Liver (tissue), 9 donors: ENCODE measurements around the gene STT3B. TPM values are rescaled to one million over a fixed set of nuclear protein-coding genes. Genes with fewer than 3 reads are reported as not detected.

ENCODE experiments used
- DNase-seq: peaks from one replicate; pipeline ENCODE4 v3.0.0-alpha.2; 2017; ENCODE audit warnings: low spot score
- H3K27ac ChIP-seq, 2 donors: one replicate each; pipeline ENCODE4 v1.7.0; 2013; ENCODE audit warnings: inconsistent platforms in 2 of 2, low read length in 2 of 2, control low read depth in 1 of 2, low read depth in 1 of 2, mild to moderate bottlenecking in 1 of 2
- H3K27me3 ChIP-seq, 4 donors: one replicate each; pipeline versions ENCODE4 v1.6.1 to v1.7.0; 2013; ENCODE audit warnings: low read length in 3 of 4, inconsistent platforms in 1 of 4, mild to moderate bottlenecking in 1 of 4, moderate library complexity in 1 of 4; ENCODE audit not compliant: control insufficient read depth in 4 of 4, insufficient read depth in 4 of 4
- H3K36me3 ChIP-seq, 4 donors: one replicate each; pipeline versions ENCODE4 v1.6.1 to v1.7.0; 2013; ENCODE audit warnings: low read length in 3 of 4, mild to moderate bottlenecking in 3 of 4, low read depth in 1 of 4, moderate library complexity in 1 of 4; ENCODE audit not compliant: control insufficient read depth in 4 of 4, insufficient read depth in 3 of 4
- H3K4me1 ChIP-seq, 4 donors: one replicate each; pipeline versions ENCODE4 v1.6.1 to v1.7.0; 2013; ENCODE audit warnings: low read length in 3 of 4, mild to moderate bottlenecking in 3 of 4, moderate library complexity in 1 of 4; ENCODE audit not compliant: control insufficient read depth in 4 of 4, insufficient read depth in 4 of 4
- H3K4me3 ChIP-seq, 3 donors: one replicate each; pipeline versions ENCODE4 v1.6.1 to v1.7.0; 2013; ENCODE audit warnings: low read length in 3 of 3, control low read depth in 1 of 3, low read depth in 1 of 3, mild to moderate bottlenecking in 1 of 3
- H3K9ac ChIP-seq, 2 donors: one replicate each; pipeline ENCODE4 v1.7.0; 2013; ENCODE audit warnings: low read length in 2 of 2, mild to moderate bottlenecking in 2 of 2, moderate library complexity in 2 of 2, control low read depth in 1 of 2, low read depth in 1 of 2
- H3K9me3 ChIP-seq, 4 donors: one replicate each; pipeline versions ENCODE4 v1.6.1 to v1.7.0; 2013; ENCODE audit warnings: low read length in 3 of 4; ENCODE audit not compliant: control insufficient read depth in 4 of 4
- EGR1 ChIP-seq, 2 donors: IDR thresholded peaks; 2 replicates each; pipeline ENCODE4 v1.6.1; 2016 to 2018; ENCODE audit warnings: antibody characterized with exemption in 2 of 2, low read depth in 2 of 2
- FOXA1 ChIP-seq: IDR thresholded peaks from 2 replicates; pipeline ENCODE4 v1.6.1; 2016; ENCODE audit warnings: antibody characterized with exemption
- FOXA2 ChIP-seq: IDR thresholded peaks from 2 replicates; pipeline ENCODE4 v1.6.1; 2016; ENCODE audit warnings: antibody characterized with exemption
- GABPA ChIP-seq, 2 donors: IDR thresholded peaks in 1 of 2; conservative IDR thresholded peaks in 1 of 2; 2 replicates each; pipeline ENCODE4 v1.6.1; 2016; ENCODE audit warnings: antibody characterized with exemption in 2 of 2, mild to moderate bottlenecking in 1 of 2, moderate library complexity in 1 of 2
- HNF4A ChIP-seq, 2 donors: conservative IDR thresholded peaks; 2 replicates each; pipeline ENCODE4 v1.6.1; 2016; ENCODE audit warnings: antibody characterized with exemption in 2 of 2, mild to moderate bottlenecking in 2 of 2
- HNF4G ChIP-seq: IDR thresholded peaks from 2 replicates; pipeline ENCODE4 v1.6.1; 2016; ENCODE audit warnings: antibody characterized with exemption
- JUND ChIP-seq, 2 donors: IDR thresholded peaks; 2 replicates each; pipeline ENCODE4 v1.6.1; 2016; ENCODE audit warnings: antibody characterized with exemption in 2 of 2
- NR2F2 ChIP-seq: IDR thresholded peaks from 2 replicates; pipeline ENCODE4 v1.6.1; 2016; ENCODE audit warnings: antibody characterized with exemption
- RAD21 ChIP-seq, 2 donors: IDR thresholded peaks; 2 replicates each; pipeline ENCODE4 v1.6.1; 2016; ENCODE audit warnings: antibody characterized with exemption in 2 of 2, mild to moderate bottlenecking in 2 of 2
- RXRA ChIP-seq, 2 donors: IDR thresholded peaks; 2 replicates each; pipeline ENCODE4 v1.6.1; 2017 to 2018; ENCODE audit warnings: antibody characterized with exemption in 2 of 2, mild to moderate bottlenecking in 1 of 2
- SP1 ChIP-seq: IDR thresholded peaks from 2 replicates; pipeline ENCODE4 v1.6.1; 2018; ENCODE audit warnings: antibody characterized with exemption, mild to moderate bottlenecking
- TAF1 ChIP-seq: conservative IDR thresholded peaks from 2 replicates; pipeline ENCODE4 v1.6.1; 2016; ENCODE audit warnings: antibody characterized with exemption, mild to moderate bottlenecking
- YY1 ChIP-seq: IDR thresholded peaks from 2 replicates; pipeline ENCODE4 v1.6.1; 2016; ENCODE audit warnings: antibody characterized with exemption, mild to moderate bottlenecking
- WGBS: extraction: QIAGEN DNeasy Blood & Tissue Kit; methylation state at CpG from one replicate; pipeline ENCODE4 v1.1.7; 2013; 5-methylcytosine and 5-hydroxymethylcytosine counted together
- polyA plus RNA-seq, 2 donors: library from polyadenylated mRNA; stranded (reverse) in 1 of 2; unstranded in 1 of 2; fragments of 200-250 nt in 1 of 2; fragments of >200 nt in 1 of 2; fragmentation: Nextera tagmentation in 1 of 2; extraction: Ambion mirVana in 1 of 2; gene quantifications; one replicate each; pipeline versions ENCODE4 v1.2.1 to v1.2.3, GENCODE V29; 2013 to 2015
- total RNA-seq, 2 donors: library from RNA; depleted of rRNA; stranded (reverse); fragments of >200 nt; gene quantifications; one replicate each; pipeline ENCODE4 v1.2.3, GENCODE V29; 2014
- TF ChIP-seq, protein P1 (sequence below): fragments of 150-350 bp; IDR thresholded peaks from 2 replicates; pipeline ENCODE4 v1.5.1; 2017; ENCODE audit warnings: improper control_type of control experiment, low read depth, low read length; ENCODE audit not compliant: missing input control
- TF ChIP-seq, protein P2 (sequence below): IDR thresholded peaks from 2 replicates; pipeline ENCODE4 v1.6.1; 2016; ENCODE audit warnings: antibody characterized with exemption
- TF ChIP-seq, protein P3 (sequence below): IDR thresholded peaks from 2 replicates; pipeline ENCODE4 v1.6.1; 2016; ENCODE audit warnings: antibody characterized with exemption, mild to moderate bottlenecking
- TF ChIP-seq, protein P4 (sequence below): IDR thresholded peaks from 2 replicates; pipeline ENCODE4 v1.6.1; 2016; ENCODE audit warnings: antibody characterized with exemption
- TF ChIP-seq, protein P5 (sequence below): IDR thresholded peaks from 2 replicates; pipeline ENCODE4 v1.6.1; 2016; ENCODE audit warnings: antibody characterized with exemption
- donor health status: healthy.
- donor health status: healthy.
- donor health status: healthy.
- donor health status: healthy.
- donor health status: healthy.

The STT3B gene
- total and polyA plus RNA-seq, 4 donors = 23.9 to 128 (median 85.5) TPM

DNA sequence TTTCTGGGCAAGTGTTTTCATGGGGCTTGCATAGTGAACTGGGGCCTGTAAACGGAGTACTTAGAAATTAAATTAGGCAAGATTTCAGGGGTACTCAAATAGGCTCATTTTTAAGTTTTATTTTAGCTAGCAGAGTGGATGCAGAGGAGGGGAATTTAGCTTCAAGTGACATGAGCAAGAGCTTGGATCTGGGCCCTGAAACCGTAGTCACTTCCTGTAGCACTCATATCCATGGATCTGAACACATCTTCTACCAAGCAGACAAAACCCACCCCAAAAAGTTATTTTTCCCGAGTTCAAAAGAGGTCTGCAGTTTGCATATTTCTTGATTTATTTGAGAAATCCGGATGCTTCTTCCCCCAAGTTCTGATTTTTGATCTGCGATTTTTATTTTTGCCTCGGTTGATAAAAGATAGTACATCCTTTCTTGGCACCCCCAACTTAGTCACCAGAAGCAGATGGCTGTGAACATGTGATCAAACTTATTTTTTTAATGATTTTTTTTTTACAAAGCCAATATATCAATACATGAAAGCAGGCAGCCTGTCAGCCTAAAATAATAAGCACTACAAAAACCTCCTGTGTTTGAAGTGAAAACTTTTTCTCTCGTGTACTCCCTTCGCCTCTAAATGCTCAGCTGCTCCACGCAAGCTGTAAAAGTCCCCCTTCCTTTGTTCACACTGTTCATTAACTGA lies 36.6 kb upstream of the STT3B start:
- no peak for DNase-seq
- Histone ChIP-seq H3K9ac (no peak overlapping the region), H3K27ac (no peak overlapping the region), H3K4me3 (no peak overlapping the region), H3K4me1 (no peaks in the 10 kb centered on the region), H3K27me3 (no peaks in the 10 kb centered on the region), H3K36me3 (no peaks in the 10 kb centered on the region), H3K9me3 (peaks cover 0 to 4% (median under 1%) of the 10 kb centered on the region in 4 donors)
- no peak for TF ChIP-seq NR2F2
- TF ChIP-seq TAF1 = no peak
- TF ChIP-seq SP1 = no peak
- no peak for TF ChIP-seq GABPA (IDR thresholded peaks at IDR 0.05 in 1 of 2, conservative IDR thresholded peaks at IDR 0.05 in 1 of 2)
- TF ChIP-seq, protein P1, sequence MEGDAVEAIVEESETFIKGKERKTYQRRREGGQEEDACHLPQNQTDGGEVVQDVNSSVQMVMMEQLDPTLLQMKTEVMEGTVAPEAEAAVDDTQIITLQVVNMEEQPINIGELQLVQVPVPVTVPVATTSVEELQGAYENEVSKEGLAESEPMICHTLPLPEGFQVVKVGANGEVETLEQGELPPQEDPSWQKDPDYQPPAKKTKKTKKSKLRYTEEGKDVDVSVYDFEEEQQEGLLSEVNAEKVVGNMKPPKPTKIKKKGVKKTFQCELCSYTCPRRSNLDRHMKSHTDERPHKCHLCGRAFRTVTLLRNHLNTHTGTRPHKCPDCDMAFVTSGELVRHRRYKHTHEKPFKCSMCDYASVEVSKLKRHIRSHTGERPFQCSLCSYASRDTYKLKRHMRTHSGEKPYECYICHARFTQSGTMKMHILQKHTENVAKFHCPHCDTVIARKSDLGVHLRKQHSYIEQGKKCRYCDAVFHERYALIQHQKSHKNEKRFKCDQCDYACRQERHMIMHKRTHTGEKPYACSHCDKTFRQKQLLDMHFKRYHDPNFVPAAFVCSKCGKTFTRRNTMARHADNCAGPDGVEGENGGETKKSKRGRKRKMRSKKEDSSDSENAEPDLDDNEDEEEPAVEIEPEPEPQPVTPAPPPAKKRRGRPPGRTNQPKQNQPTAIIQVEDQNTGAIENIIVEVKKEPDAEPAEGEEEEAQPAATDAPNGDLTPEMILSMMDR = no peak
- no peak for TF ChIP-seq EGR1 (IDR thresholded peaks at IDR 0.05; ENCODE audit: low read depth in 2 of 2)
- TF ChIP-seq, protein P2, sequence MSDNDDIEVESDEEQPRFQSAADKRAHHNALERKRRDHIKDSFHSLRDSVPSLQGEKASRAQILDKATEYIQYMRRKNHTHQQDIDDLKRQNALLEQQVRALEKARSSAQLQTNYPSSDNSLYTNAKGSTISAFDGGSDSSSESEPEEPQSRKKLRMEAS = no peak
- TF ChIP-seq FOXA2 = no peak
- TF ChIP-seq JUND (IDR thresholded peaks at IDR 0.05) = no peak
- TF ChIP-seq FOXA1 = no peak
- TF ChIP-seq HNF4G = no peak
- TF ChIP-seq HNF4A (conservative IDR thresholded peaks at IDR 0.05) = no peak
- TF ChIP-seq, protein P3, sequence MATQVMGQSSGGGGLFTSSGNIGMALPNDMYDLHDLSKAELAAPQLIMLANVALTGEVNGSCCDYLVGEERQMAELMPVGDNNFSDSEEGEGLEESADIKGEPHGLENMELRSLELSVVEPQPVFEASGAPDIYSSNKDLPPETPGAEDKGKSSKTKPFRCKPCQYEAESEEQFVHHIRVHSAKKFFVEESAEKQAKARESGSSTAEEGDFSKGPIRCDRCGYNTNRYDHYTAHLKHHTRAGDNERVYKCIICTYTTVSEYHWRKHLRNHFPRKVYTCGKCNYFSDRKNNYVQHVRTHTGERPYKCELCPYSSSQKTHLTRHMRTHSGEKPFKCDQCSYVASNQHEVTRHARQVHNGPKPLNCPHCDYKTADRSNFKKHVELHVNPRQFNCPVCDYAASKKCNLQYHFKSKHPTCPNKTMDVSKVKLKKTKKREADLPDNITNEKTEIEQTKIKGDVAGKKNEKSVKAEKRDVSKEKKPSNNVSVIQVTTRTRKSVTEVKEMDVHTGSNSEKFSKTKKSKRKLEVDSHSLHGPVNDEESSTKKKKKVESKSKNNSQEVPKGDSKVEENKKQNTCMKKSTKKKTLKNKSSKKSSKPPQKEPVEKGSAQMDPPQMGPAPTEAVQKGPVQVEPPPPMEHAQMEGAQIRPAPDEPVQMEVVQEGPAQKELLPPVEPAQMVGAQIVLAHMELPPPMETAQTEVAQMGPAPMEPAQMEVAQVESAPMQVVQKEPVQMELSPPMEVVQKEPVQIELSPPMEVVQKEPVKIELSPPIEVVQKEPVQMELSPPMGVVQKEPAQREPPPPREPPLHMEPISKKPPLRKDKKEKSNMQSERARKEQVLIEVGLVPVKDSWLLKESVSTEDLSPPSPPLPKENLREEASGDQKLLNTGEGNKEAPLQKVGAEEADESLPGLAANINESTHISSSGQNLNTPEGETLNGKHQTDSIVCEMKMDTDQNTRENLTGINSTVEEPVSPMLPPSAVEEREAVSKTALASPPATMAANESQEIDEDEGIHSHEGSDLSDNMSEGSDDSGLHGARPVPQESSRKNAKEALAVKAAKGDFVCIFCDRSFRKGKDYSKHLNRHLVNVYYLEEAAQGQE = no peak
- TF ChIP-seq, protein P4, sequence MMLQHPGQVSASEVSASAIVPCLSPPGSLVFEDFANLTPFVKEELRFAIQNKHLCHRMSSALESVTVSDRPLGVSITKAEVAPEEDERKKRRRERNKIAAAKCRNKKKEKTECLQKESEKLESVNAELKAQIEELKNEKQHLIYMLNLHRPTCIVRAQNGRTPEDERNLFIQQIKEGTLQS = no peak
- no peak for TF ChIP-seq RXRA (IDR thresholded peaks at IDR 0.05)
- TF ChIP-seq, protein P5, sequence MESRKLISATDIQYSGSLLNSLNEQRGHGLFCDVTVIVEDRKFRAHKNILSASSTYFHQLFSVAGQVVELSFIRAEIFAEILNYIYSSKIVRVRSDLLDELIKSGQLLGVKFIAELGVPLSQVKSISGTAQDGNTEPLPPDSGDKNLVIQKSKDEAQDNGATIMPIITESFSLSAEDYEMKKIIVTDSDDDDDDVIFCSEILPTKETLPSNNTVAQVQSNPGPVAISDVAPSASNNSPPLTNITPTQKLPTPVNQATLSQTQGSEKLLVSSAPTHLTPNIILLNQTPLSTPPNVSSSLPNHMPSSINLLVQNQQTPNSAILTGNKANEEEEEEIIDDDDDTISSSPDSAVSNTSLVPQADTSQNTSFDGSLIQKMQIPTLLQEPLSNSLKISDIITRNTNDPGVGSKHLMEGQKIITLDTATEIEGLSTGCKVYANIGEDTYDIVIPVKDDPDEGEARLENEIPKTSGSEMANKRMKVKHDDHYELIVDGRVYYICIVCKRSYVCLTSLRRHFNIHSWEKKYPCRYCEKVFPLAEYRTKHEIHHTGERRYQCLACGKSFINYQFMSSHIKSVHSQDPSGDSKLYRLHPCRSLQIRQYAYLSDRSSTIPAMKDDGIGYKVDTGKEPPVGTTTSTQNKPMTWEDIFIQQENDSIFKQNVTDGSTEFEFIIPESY = no peak
- TF ChIP-seq RAD21 (IDR thresholded peaks at IDR 0.05) = no peak
- no peak for TF ChIP-seq YY1
- 88% methylated on average over 9 of the region's 9 CpGs for WGBS
